ENCODE measurements around the gene PCGF1. TPM values are rescaled to one million over a fixed set of nuclear protein-coding genes. Genes with fewer than 3 reads are reported as not detected.

Gene PCGF1
- total RNA-seq, 1 experiment from 2014 or later, result 28.1 TPM

GRCh38 chr2:74515981-74516633 is 8.6 kb upstream of the PCGF1 start:
- peaks cover 19% of the 10 kb centered on the region for H3K23me2 ChIP-seq (ENCODE audit: insufficient read length, low read depth, low read length, poor library complexity, severe bottlenecking)
- no peak overlapping the region for H4K5ac ChIP-seq (ENCODE audit: insufficient read length, low read depth, low read length)
- no peak overlapping the region for H2BK12ac ChIP-seq (ENCODE audit: insufficient read length, low read depth, low read length)
- peak overlapping the region; percentile 49 for H3K4me2 ChIP-seq (ENCODE audit: insufficient read depth, insufficient read length, low read length)
- no peak overlapping the region for H2BK5ac ChIP-seq (ENCODE audit: insufficient read length, low read length)
- H4K8ac ChIP-seq (replicated peaks; ENCODE audit: insufficient read length, low read depth, low read length), result no peak overlapping the region
- peak overlapping the region; percentile 53 for H3K18ac ChIP-seq (ENCODE audit: insufficient read length, low read depth, low read length)
- H3K14ac ChIP-seq (ENCODE audit: insufficient read depth, low read length), result no peak overlapping the region; the same call in 1 of the 2 replicates
- peaks cover 82% of the 10 kb centered on the region for H3K27me3 ChIP-seq (ENCODE audit: insufficient read depth, low read length)
- H2BK20ac ChIP-seq (ENCODE audit: low read depth, low read length, poor library complexity, severe bottlenecking), result no peak overlapping the region
- Mint-ChIP-seq H3K9me3 (peaks cover 13 to 17% of the 10 kb centered on the region in 2 experiments), H3K27me3 (ENCODE audit: low read depth) (peaks cover 98% of the 10 kb centered on the region), H3K4me3 (peak overlapping the region; percentile 1 to 30; a peak in 1 of 5 replicates), H3K36me3 (ENCODE audit: insufficient read depth in 1 of 3, low read depth in 3 of 3) (peaks cover 5 to 8% (median 6%) of the 10 kb centered on the region in 3 experiments; a peak in 6 of 7 replicates), H3K27ac (no peak overlapping the region), H3K4me1 (peaks cover 12 to 14% of the 10 kb centered on the region in 2 experiments)
- no peak overlapping the region for H3K4ac ChIP-seq (ENCODE audit: low read depth, low read length)
- H4K20me1 ChIP-seq (ENCODE audit: control insufficient read depth, insufficient read depth, insufficient read length), result no peaks in the 10 kb centered on the region
- no peaks in the 10 kb centered on the region for H3K79me1 ChIP-seq (ENCODE audit: insufficient read depth, low read depth, low read length, poor library complexity, severe bottlenecking)
- peak; percentile 93 for DNase-seq
- WGBS (ENCODE audit: extremely low coverage, insufficient read length, low lambda C conversion rate), result no CpG with 5 or more reads among the region's 72 CpGs
- H2AK5ac ChIP-seq (ENCODE audit: insufficient read length, low read length), result no peak overlapping the region
- no peak overlapping the region for H3T11ph ChIP-seq (ENCODE audit: low read length)
- H3K9ac ChIP-seq (ENCODE audit: extremely low read depth, insufficient read length, low read length), result no peak overlapping the region
- H3K9me3 ChIP-seq (ENCODE audit: control insufficient read depth, low read depth, low read length), result no peaks in the 10 kb centered on the region
- H3K27ac ChIP-seq (ENCODE audit: insufficient read length, low read depth, low read length), result no peak overlapping the region
- TF ChIP-seq, protein P1, sequence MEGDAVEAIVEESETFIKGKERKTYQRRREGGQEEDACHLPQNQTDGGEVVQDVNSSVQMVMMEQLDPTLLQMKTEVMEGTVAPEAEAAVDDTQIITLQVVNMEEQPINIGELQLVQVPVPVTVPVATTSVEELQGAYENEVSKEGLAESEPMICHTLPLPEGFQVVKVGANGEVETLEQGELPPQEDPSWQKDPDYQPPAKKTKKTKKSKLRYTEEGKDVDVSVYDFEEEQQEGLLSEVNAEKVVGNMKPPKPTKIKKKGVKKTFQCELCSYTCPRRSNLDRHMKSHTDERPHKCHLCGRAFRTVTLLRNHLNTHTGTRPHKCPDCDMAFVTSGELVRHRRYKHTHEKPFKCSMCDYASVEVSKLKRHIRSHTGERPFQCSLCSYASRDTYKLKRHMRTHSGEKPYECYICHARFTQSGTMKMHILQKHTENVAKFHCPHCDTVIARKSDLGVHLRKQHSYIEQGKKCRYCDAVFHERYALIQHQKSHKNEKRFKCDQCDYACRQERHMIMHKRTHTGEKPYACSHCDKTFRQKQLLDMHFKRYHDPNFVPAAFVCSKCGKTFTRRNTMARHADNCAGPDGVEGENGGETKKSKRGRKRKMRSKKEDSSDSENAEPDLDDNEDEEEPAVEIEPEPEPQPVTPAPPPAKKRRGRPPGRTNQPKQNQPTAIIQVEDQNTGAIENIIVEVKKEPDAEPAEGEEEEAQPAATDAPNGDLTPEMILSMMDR (conservative IDR thresholded peaks at IDR 0.05), result no peak
- H2BK15ac ChIP-seq (ENCODE audit: low read depth, low read length), result no peak overlapping the region; the same call in 1 of the 2 replicates
- no peaks in the 10 kb centered on the region for H3K79me2 ChIP-seq (ENCODE audit: insufficient read depth, low read length)
- H3K56ac ChIP-seq (ENCODE audit: insufficient read length, low read depth, low read length), result no peak overlapping the region
- H2AFZ ChIP-seq (ENCODE audit: low read length), result no peak overlapping the region
- H3K4me1 ChIP-seq (ENCODE audit: insufficient read depth, low read length), result no peaks in the 10 kb centered on the region
- no peak overlapping the region for H2BK120ac ChIP-seq (ENCODE audit: low read depth, low read length, poor library complexity, severe bottlenecking)
- H3K23ac ChIP-seq (ENCODE audit: insufficient read length, low read depth, low read length), result no peak overlapping the region
- no peak overlapping the region for H4K91ac ChIP-seq (ENCODE audit: insufficient read length, low read depth, low read length)

Measured in H9 (cell line).